ENCODE data around the gene PHACTR4.

Gene PHACTR4

GRCh38 chr1:28326515-28326914, 43.0 kb upstream of the PHACTR4 start:
- Histone ChIP-seq H3K4me3 (ENCODE audit: low read depth, low read length) (no peak overlapping the region), H3K4me1 (ENCODE audit: control insufficient read depth, insufficient read depth, low read length) (0 out of 2 replicates have a peak, but pooled peaks cover 2% of the 10 kb centered on the region), H3K36me3 (ENCODE audit: control insufficient read depth in 2 of 2, insufficient read depth in 1 of 2, low read length in 2 of 2) (peaks cover 9 to 12% of the 10 kb centered on the region in 2 experiments; a peak in 2 of 3 replicates), H3K27ac (ENCODE audit: extremely low read depth, low read depth, low read length) (no peak overlapping the region), H3K9me3 (ENCODE audit: control insufficient read depth, insufficient read depth, low read depth, low read length) (no peaks in the 10 kb centered on the region)
- CTCF ChIA-PET = interaction anchor here (0.6 to 4.1 kb wide), 4 partner anchors 33 to 450 kb away, joined by 3 to 24 read pairs (median 4); no protein-coding TSS in a partner anchor
- TF ChIP-seq ZNF677 (tag by site-specific recombination; IDR thresholded peaks at IDR 0.05) = no peak
- TF ChIP-seq IKZF3 (tag by site-specific recombination; IDR thresholded peaks at IDR 0.05) = no peak
- no peak for TF ChIP-seq SCRT1 (tag by site-specific recombination; IDR thresholded peaks at IDR 0.05; ENCODE audit: borderline replicate concordance)
- no peak for TF ChIP-seq HOXD13 (CRISPR knock-in tag; IDR thresholded peaks at IDR 0.05; ENCODE audit: borderline replicate concordance)
- TF ChIP-seq KLF1 (tag by site-specific recombination; IDR thresholded peaks at IDR 0.05) = no peak
- TF ChIP-seq PRDM1 (tag by site-specific recombination; IDR thresholded peaks at IDR 0.05) = no peak
- no peak for TF ChIP-seq ZNF521 (tag by site-specific recombination; IDR thresholded peaks at IDR 0.05)
- TF ChIP-seq ZNF639 (tag by site-specific recombination; IDR thresholded peaks at IDR 0.05) = no peak
- TF ChIP-seq ZNF785 (tag by site-specific recombination; IDR thresholded peaks at IDR 0.05) = no peak
- no peak for TF ChIP-seq ZNF596 (tag by site-specific recombination; IDR thresholded peaks at IDR 0.05)
- TF ChIP-seq ZNF138 (tag by site-specific recombination; IDR thresholded peaks at IDR 0.05; ENCODE audit: borderline replicate concordance) = no peak
- POLR2A ChIA-PET = interaction anchor here (0.9 to 1.9 kb wide), 3 partner anchors 10 to 255 kb away, joined by 4 to 5 read pairs (median 5); no protein-coding TSS in a partner anchor

GRCh38 chr1:28326984-28327383, 42.6 kb upstream of the PHACTR4 start:
- Histone ChIP-seq H3K27ac (ENCODE audit: extremely low read depth, low read depth, low read length) (no peak overlapping the region), H3K36me3 (ENCODE audit: control insufficient read depth in 2 of 2, insufficient read depth in 1 of 2, low read length in 2 of 2) (peaks cover 14 to 17% of the 10 kb centered on the region in 2 experiments; a peak in 2 of 3 replicates), H3K9me3 (ENCODE audit: control insufficient read depth, insufficient read depth, low read depth, low read length) (no peaks in the 10 kb centered on the region), H3K4me3 (ENCODE audit: low read depth, low read length) (no peak overlapping the region), H3K4me1 (ENCODE audit: control insufficient read depth, insufficient read depth, low read length) (0 out of 2 replicates have a peak, but pooled peaks cover 2% of the 10 kb centered on the region)
- TF ChIP-seq SCRT2 (tag by site-specific recombination; IDR thresholded peaks at IDR 0.05) (peak; percentile 62; the same call in 1 of the 2 replicates), ZBTB17 (tag by site-specific recombination; IDR thresholded peaks at IDR 0.05) (peak; percentile 74), ATF2 (tag by site-specific recombination; IDR thresholded peaks at IDR 0.05; ENCODE audit: low read depth) (peak; percentile 50; the same call in 1 of the 2 replicates), ZSCAN16 (tag by site-specific recombination; IDR thresholded peaks at IDR 0.05) (no peak), ZEB2 (tag by site-specific recombination; IDR thresholded peaks at IDR 0.05) (0 out of 2 replicates have a peak, but pooled peaks have one; percentile 26), ZNF394 (tag by site-specific recombination; IDR thresholded peaks at IDR 0.05; ENCODE audit: borderline replicate concordance) (no peak), ZBTB26 (tag by site-specific recombination; optimal IDR thresholded peaks at IDR 0.05) (no peak), ZBTB48 (tag by site-specific recombination; IDR thresholded peaks at IDR 0.05) (no peak), ZNF623 (tag by site-specific recombination; IDR thresholded peaks at IDR 0.05) (no peak), PRDM10 (tag by site-specific recombination; IDR thresholded peaks at IDR 0.05) (0 out of 2 replicates have a peak, but pooled peaks have one; percentile 19), ZNF302 (tag by site-specific recombination; IDR thresholded peaks at IDR 0.05; ENCODE audit: low read depth) (no peak)
- ChIA-PET POLR2A (interaction anchor here (0.9 to 1.9 kb wide), 4 partner anchors 10 to 322 kb away, joined by 4 to 7 read pairs (median 5); partner anchors contain the start of gene RNU11), CTCF (interaction anchor here (0.6 to 4.1 kb wide), 3 partner anchors 33 to 276 kb away, joined by 3 to 24 read pairs (median 5); no protein-coding TSS in a partner anchor)

All from HEK293 (cell line).